Endothelial cell (in vitro differentiated cells): ENCODE data around the gene CLCA4. TPM values are rescaled to one million over a fixed set of nuclear protein-coding genes. Genes with fewer than 3 reads are reported as not detected.

Source experiments
- DNase-seq: peaks from one replicate; pipeline ENCODE4 v3.0.0; 2021; ENCODE audit warnings: low spot score
- H3K27ac Mint-ChIP-seq: one replicate; pipeline ENCODE4 v1.8.0; 2021; ENCODE audit warnings: mixed read lengths, inconsistent platforms; ENCODE audit not compliant: unreplicated experiment
- H3K27me3 Mint-ChIP-seq: one replicate; pipeline ENCODE4 v1.8.0; 2021; ENCODE audit warnings: mild to moderate bottlenecking, moderate library complexity, mixed read lengths, inconsistent platforms; ENCODE audit not compliant: unreplicated experiment
- H3K36me3 Mint-ChIP-seq: one replicate; pipeline ENCODE4 v1.8.0; 2021; ENCODE audit warnings: mild to moderate bottlenecking, low read depth, mixed read lengths, inconsistent platforms; ENCODE audit not compliant: unreplicated experiment
- H3K4me1 Mint-ChIP-seq: one replicate; pipeline ENCODE4 v1.8.0; 2021; ENCODE audit warnings: mild to moderate bottlenecking, mixed read lengths, inconsistent platforms; ENCODE audit not compliant: unreplicated experiment
- H3K4me3 Mint-ChIP-seq: one replicate; pipeline ENCODE4 v1.8.0; 2021; ENCODE audit warnings: mild to moderate bottlenecking, mixed read lengths, inconsistent platforms; ENCODE audit not compliant: unreplicated experiment
- H3K9me3 Mint-ChIP-seq: one replicate; pipeline ENCODE4 v1.8.0; 2021; ENCODE audit warnings: mixed read lengths, inconsistent platforms; ENCODE audit not compliant: unreplicated experiment
- CTCF ChIP-seq: fragments of 200-600 bp; sonication (generic); IDR thresholded peaks from one replicate; pipeline ENCODE4 v1.5.0; 2021; ENCODE audit warnings: antibody characterized with exemption; ENCODE audit not compliant: unreplicated experiment
- total RNA-seq: library from RNA; stranded (reverse); fragmentation: NEBNext Ultra II Directional; extraction: Animal tissue kit (Norgen Biotek cat#: 25700); gene quantifications from one replicate; pipeline ENCODE4 v1.2.1, GENCODE V29; 2021; ENCODE audit not compliant: unreplicated experiment

CLCA4 gene
- total RNA-seq, 1 donor from 2014 or later: not detected

GRCh38 chr1:86502721-86503405, 44.0 kb upstream of the CLCA4 start:
- peak; percentile 27 for DNase-seq
- Mint-ChIP-seq H3K4me3 (peak overlapping the region; percentile 92), H3K36me3 (no peaks in the 10 kb centered on the region), H3K9me3 (no peaks in the 10 kb centered on the region), H3K4me1 (peaks cover 26% of the 10 kb centered on the region), H3K27ac (peak overlapping the region; percentile 95), H3K27me3 (peaks cover 11% of the 10 kb centered on the region)
- no peak for TF ChIP-seq CTCF

DNA sequence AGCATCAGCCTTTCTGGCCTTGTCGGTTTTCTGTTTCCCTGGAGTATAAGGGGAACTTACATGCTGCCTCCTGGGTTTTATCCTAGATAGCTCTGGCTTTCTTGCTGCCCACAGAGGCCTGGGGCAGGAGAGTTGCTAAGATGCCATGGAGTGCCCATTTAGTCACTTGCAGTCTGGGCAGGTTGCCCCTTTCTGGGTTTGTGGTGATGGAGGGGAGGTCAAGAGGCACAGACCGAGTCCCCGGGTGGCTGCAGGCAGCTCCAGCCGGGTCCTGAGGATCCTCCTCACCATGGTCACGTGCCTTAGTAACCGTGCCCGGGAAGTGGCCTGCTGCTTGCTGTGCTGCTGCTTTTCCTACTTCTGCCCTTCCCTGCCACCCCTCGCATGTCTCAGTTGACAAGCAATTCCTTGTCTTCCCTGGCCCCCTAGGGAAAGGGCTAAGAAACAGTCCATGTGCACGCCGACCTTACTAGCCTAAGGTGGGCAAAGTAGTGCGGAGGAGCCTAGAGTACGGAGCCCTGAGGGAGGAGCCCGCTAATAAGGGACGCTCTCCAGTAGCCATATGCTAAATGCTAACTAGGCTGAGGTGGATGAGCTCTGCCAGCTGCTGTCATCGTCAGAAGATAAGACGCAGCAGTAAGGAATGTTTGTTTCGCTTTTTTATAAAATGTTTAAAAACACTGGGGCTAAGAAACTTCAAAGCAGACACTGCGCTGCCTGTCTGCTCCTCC, 43.3 kb upstream of the CLCA4 start:
- no peak for TF ChIP-seq CTCF
- peak overlapping the region; percentile 95 for H3K27ac Mint-ChIP-seq
- H3K4me3 Mint-ChIP-seq: no peak overlapping the region
- H3K4me1 Mint-ChIP-seq: peaks cover 26% of the 10 kb centered on the region
- DNase-seq: peak; percentile 28
- no peaks in the 10 kb centered on the region for H3K9me3 Mint-ChIP-seq
- H3K36me3 Mint-ChIP-seq: no peaks in the 10 kb centered on the region
- H3K27me3 Mint-ChIP-seq: peaks cover 11% of the 10 kb centered on the region

GRCh38 chr1:86504137-86504479, 42.8 kb upstream of the CLCA4 start:
- H3K9me3 Mint-ChIP-seq: no peaks in the 10 kb centered on the region
- no peak for TF ChIP-seq CTCF
- peak overlapping the region; percentile 49 for H3K27ac Mint-ChIP-seq
- no peak for DNase-seq
- H3K27me3 Mint-ChIP-seq: peaks cover 11% of the 10 kb centered on the region
- no peaks in the 10 kb centered on the region for H3K36me3 Mint-ChIP-seq
- H3K4me3 Mint-ChIP-seq: no peak overlapping the region
- H3K4me1 Mint-ChIP-seq: peaks cover 26% of the 10 kb centered on the region

- DNase-seq: no peak
- Mint-ChIP-seq H3K4me1 (peaks cover 26% of the 10 kb centered on the region), H3K36me3 (no peaks in the 10 kb centered on the region), H3K27me3 (peaks cover 11% of the 10 kb centered on the region), H3K27ac (no peak overlapping the region), H3K9me3 (no peaks in the 10 kb centered on the region), H3K4me3 (no peak overlapping the region)
- TF ChIP-seq CTCF: no peak
These were observed 41.8 kb upstream of the CLCA4 start for GRCh38 chr1:86504895-86505563.

- Mint-ChIP-seq H3K4me3 (no peak overlapping the region), H3K36me3 (no peaks in the 10 kb centered on the region), H3K27ac (no peak overlapping the region), H3K9me3 (no peaks in the 10 kb centered on the region), H3K27me3 (peaks cover 11% of the 10 kb centered on the region), H3K4me1 (peaks cover 26% of the 10 kb centered on the region)
- no peak for TF ChIP-seq CTCF
- DNase-seq: no peak
These were observed 41.3 kb upstream of the CLCA4 start for GRCh38 chr1:86505564-86505902.
